Measurements from ENCODE around the gene WDR33.
"Not testable (repeated sequence)": the region's sequence is repeated elsewhere in the genome, so short reads cannot be mapped to it uniquely, and the experiment has no call there.

WDR33 gene

DNA sequence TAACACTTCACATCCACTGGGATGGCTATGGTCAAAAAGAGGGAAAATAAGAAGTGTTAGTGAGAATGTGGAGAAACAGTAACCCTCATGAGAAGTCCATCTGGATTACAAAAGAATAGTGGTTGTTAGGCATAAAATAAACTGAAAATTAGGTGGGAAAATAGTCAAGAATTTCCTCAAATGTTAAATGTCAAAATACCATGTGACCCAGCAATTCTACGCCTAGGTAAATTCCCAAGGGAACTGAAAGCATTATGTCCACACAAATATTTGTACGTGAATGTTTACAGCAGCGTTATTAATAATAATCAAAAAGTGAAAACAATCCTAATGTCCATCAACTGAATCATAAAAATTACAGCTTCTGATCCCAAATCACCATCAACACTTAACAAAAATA is 11.0 kb downstream of the WDR33 start:
- H3K9me3 ChIP-seq, result no peaks in the 10 kb centered on the region
- TF ChIP-seq, protein P1, sequence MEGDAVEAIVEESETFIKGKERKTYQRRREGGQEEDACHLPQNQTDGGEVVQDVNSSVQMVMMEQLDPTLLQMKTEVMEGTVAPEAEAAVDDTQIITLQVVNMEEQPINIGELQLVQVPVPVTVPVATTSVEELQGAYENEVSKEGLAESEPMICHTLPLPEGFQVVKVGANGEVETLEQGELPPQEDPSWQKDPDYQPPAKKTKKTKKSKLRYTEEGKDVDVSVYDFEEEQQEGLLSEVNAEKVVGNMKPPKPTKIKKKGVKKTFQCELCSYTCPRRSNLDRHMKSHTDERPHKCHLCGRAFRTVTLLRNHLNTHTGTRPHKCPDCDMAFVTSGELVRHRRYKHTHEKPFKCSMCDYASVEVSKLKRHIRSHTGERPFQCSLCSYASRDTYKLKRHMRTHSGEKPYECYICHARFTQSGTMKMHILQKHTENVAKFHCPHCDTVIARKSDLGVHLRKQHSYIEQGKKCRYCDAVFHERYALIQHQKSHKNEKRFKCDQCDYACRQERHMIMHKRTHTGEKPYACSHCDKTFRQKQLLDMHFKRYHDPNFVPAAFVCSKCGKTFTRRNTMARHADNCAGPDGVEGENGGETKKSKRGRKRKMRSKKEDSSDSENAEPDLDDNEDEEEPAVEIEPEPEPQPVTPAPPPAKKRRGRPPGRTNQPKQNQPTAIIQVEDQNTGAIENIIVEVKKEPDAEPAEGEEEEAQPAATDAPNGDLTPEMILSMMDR (IDR thresholded peaks at IDR 0.05; ENCODE audit: low read depth, low read length), result no peak
- no peak overlapping the region for H3K4me3 ChIP-seq (ENCODE audit: low read depth, low read length)
- no peak for DNase-seq
- no peaks in the 10 kb centered on the region for H3K27me3 ChIP-seq
- H3K4me1 ChIP-seq, result no peaks in the 10 kb centered on the region
- no peaks in the 10 kb centered on the region for H3K36me3 ChIP-seq

DNA sequence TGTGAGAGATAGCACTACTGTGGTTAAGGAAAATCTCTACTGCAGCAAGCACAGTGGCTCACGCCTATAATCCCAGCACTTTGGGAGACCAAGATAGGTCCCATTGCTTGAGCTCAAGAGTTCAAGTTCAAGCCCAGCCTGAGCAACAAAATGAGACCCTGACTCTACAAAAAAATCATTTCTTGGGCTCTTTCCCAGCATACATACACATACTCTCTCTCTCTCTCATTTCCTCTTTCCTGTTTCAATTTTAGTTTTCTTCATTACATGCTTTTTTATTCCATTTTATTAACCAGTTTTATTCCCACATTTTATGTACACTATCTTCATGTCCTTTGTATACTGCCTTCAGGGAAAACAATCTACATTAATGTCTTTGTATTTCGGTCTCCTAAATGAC is 14.6 kb downstream of the WDR33 start:
- no peak for DNase-seq
- H3K36me3 ChIP-seq, result no peaks in the 10 kb centered on the region
- H3K4me1 ChIP-seq, result no peaks in the 10 kb centered on the region
- TF ChIP-seq, protein P1 (IDR thresholded peaks at IDR 0.05; ENCODE audit: low read depth, low read length), result no peak
- no peaks in the 10 kb centered on the region for H3K27me3 ChIP-seq
- H3K9me3 ChIP-seq, result no peaks in the 10 kb centered on the region
- no peak overlapping the region for H3K4me3 ChIP-seq (ENCODE audit: low read depth, low read length)

DNA sequence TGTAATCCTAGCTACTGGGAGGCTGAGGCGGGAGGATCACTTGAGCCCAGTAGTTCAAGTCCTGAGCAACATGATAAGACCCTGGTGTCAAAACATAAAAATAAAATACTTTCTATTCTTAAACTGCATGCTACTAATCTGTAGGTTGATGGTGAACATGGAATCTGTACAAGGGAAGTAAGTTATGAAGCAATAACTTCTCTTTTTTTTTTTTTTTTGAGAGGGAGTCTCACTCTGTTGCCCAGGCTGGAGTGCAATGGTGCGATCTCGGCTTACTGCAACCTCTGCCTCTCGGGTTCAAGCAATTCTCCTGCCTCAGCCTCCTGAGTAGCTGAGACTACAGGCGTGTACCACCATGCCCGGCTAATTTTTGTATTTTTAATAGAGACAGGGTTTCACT is 16.1 kb downstream of the WDR33 start:
- not testable (repeated sequence) for H3K4me1 ChIP-seq; DNase-seq; H3K36me3 ChIP-seq; H3K9me3 ChIP-seq; H3K27me3 ChIP-seq; H3K4me3 ChIP-seq (ENCODE audit: low read depth, low read length)

DNA sequence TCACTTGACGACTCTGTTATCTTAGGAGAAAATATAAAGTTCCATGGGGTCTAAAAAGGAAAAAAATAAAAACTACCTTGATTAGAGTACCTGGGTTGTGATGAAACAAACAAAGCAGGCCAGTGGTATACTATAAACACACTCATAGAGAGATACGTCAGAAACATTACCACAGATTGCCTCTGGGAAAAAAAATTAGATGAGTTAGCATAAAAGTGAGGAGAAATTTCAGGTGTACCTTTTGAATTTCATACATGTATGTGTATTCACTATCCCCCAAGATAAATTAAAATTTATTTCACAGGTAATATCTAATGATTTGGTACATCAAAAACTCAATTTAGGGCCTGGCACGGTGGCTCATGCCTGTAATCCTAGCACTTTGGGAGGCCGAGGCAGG is 18.2 kb downstream of the WDR33 start:
- H3K36me3 ChIP-seq, result no peaks in the 10 kb centered on the region
- H3K4me3 ChIP-seq (ENCODE audit: low read depth, low read length), result no peak overlapping the region
- no peaks in the 10 kb centered on the region for H3K27me3 ChIP-seq
- DNase-seq, result no peak
- no peaks in the 10 kb centered on the region for H3K9me3 ChIP-seq
- TF ChIP-seq, protein P1 (IDR thresholded peaks at IDR 0.05; ENCODE audit: low read depth, low read length), result no peak
- no peaks in the 10 kb centered on the region for H3K4me1 ChIP-seq

DNA sequence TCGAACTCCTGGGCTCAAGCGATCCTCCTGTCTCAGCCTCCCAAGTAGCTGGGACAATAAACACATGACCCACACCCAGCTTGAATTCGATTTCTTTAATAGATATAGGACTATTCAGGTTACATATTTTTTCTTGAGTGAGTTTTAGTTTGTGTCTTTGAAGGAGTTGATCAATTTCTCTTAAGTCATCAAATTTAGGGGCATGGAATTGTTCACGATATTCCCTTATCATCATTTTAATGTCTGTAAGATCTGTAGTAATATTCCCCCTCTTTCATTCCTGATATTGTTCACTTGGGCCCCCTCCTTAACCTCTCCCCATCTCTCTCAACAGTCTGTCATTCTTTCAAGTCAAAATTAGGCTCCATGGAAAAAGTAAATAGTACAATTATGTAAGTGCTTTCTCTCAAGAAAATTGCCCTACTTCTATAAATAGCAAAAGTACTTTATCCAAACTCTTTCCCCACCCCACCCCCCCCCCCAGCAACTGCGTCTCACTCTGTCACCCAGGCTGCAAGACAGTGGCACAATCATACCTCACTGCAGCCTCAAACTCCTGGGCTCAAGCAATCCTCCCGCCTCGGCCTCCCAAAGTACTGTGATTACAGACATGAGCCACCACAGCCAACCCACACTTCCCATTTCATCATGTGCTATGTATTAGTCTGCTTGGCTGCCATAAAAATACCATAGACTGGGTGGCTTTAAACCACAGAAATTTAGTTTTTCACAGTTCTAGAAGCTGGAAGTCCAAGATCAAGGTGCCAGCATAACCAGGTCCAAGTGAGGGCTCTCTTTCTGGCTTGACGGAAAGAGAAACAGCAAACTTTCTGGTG is 20.1 kb downstream of the WDR33 start:
- Histone ChIP-seq H3K9me3 (no peaks in the 10 kb centered on the region), H3K36me3 (no peaks in the 10 kb centered on the region), H3K27me3 (no peaks in the 10 kb centered on the region), H3K4me3 (ENCODE audit: low read depth, low read length) (no peak overlapping the region), H3K4me1 (no peaks in the 10 kb centered on the region)
- no peak for DNase-seq
- TF ChIP-seq, protein P1 (IDR thresholded peaks at IDR 0.05; ENCODE audit: low read depth, low read length), result no peak

DNA sequence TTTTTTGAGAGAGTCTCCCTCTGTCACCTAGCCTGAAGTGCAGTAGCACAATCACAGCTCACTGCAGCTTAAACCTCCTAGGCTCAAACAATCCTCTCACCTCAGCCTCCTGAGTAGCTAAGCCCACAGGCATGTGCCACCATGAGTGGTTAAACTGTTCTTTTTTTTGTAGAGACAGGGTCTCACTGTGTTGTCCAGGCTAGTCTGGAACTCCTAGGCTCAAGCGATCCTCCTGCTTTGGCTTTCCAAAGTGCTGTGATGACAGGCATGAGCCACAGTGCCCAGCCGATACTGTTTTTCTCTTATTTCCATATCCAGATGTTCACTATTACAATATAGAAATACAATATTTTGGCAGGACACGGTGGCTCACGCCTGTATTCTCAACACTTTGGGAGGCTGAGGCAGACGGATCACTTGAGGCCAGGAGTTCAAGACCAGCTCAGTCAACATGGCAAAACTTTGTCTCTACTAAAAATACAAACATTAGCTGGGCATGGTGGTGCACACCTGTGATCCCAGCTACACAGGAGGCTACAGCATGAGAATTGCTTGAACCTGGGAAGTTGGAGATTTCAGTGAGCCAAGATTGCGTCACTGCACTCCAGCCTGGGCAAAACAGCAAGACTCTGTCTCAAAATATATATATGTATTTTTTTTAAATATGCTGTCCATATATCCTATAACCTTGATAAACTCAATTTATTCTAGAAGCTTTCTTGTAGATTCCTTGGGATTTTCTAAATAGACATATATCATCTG is 24.7 kb downstream of the WDR33 start:
- H3K36me3 ChIP-seq, result no peaks in the 10 kb centered on the region
- H3K4me1 ChIP-seq, result no peaks in the 10 kb centered on the region
- TF ChIP-seq, protein P1 (IDR thresholded peaks at IDR 0.05; ENCODE audit: low read depth, low read length), result no peak
- H3K9me3 ChIP-seq, result no peaks in the 10 kb centered on the region
- H3K27me3 ChIP-seq, result no peaks in the 10 kb centered on the region
- no peak for DNase-seq
- no peak overlapping the region for H3K4me3 ChIP-seq (ENCODE audit: low read depth, low read length)
